ENCODE results near the gene PLPPR3. TPM values are rescaled to one million over a fixed set of nuclear protein-coding genes. Genes with fewer than 3 reads are reported as not detected.

PLPPR3 gene
- total RNA-seq, 1 experiment from 2014 or later = 1.4 TPM

GRCh38 chr19:803686-804418 lies 17.9 kb downstream of the PLPPR3 start:
- in situ Hi-C loops (cut with HindIII; ENCODE audit: low pct_unique_long_range_greater_than_20kb, low sequenced_read_pairs) = no loop called here
- DNase-seq (ENCODE audit: low read depth, low spot score) = no peak

GRCh38 chr19:803099-803561 lies 18.6 kb downstream of the PLPPR3 start:
- no peak for DNase-seq (ENCODE audit: low read depth, low spot score)
- in situ Hi-C loops (cut with HindIII; ENCODE audit: low pct_unique_long_range_greater_than_20kb, low sequenced_read_pairs) = no loop called here

GRCh38 chr19:802498-803098 lies 19.2 kb downstream of the PLPPR3 start:
- DNase-seq (ENCODE audit: low read depth, low spot score) = no peak
- in situ Hi-C loops (cut with HindIII; ENCODE audit: low pct_unique_long_range_greater_than_20kb, low sequenced_read_pairs) = no loop called here

- in situ Hi-C loops (cut with HindIII; ENCODE audit: low pct_unique_long_range_greater_than_20kb, low sequenced_read_pairs) = no loop called here
- DNase-seq (ENCODE audit: low read depth, low spot score) = no peak
Observed at GRCh38 chr19:801861-802497, 19.8 kb downstream of the PLPPR3 start.

- no peak for DNase-seq (ENCODE audit: low read depth, low spot score)
- in situ Hi-C loops (cut with HindIII; ENCODE audit: low pct_unique_long_range_greater_than_20kb, low sequenced_read_pairs) = no loop called here
Observed at GRCh38 chr19:801030-801860, 20.5 kb downstream of the PLPPR3 start.

GRCh38 chr19:800360-801029 lies 21.3 kb downstream of the PLPPR3 start:
- in situ Hi-C loops (cut with HindIII; ENCODE audit: low pct_unique_long_range_greater_than_20kb, low sequenced_read_pairs) = no loop called here
- no peak for DNase-seq (ENCODE audit: low read depth, low spot score)

GRCh38 chr19:799076-799881 lies 22.5 kb downstream of the PLPPR3 start:
- DNase-seq (ENCODE audit: low read depth, low spot score) = peak; percentile 38
- in situ Hi-C loops (cut with HindIII; ENCODE audit: low pct_unique_long_range_greater_than_20kb, low sequenced_read_pairs) = no loop called here

GRCh38 chr19:798415-799075 lies 23.2 kb downstream of the PLPPR3 start:
- DNase-seq (ENCODE audit: low read depth, low spot score) = no peak
- in situ Hi-C loops (cut with HindIII; ENCODE audit: low pct_unique_long_range_greater_than_20kb, low sequenced_read_pairs) = no loop called here

- in situ Hi-C loops (cut with HindIII; ENCODE audit: low pct_unique_long_range_greater_than_20kb, low sequenced_read_pairs) = no loop called here
- peak; percentile 84 for DNase-seq (ENCODE audit: low read depth, low spot score)
Observed at GRCh38 chr19:797528-798414, 24.0 kb downstream of the PLPPR3 start.

GRCh38 chr19:796692-797527 lies 24.8 kb downstream of the PLPPR3 start, which contains the start of gene PTBP1:
TSS of gene PTBP1 (plus strand) at chr19:797452. CDS start at chr19:797498, 46 bp downstream.
- in situ Hi-C loops (cut with HindIII; ENCODE audit: low pct_unique_long_range_greater_than_20kb, low sequenced_read_pairs) = no loop called here
- DNase-seq (ENCODE audit: low read depth, low spot score) = peak; percentile 99

GRCh38 chr19:795691-796581 lies 25.8 kb downstream of the PLPPR3 start:
- DNase-seq (ENCODE audit: low read depth, low spot score) = no peak
- in situ Hi-C loops (cut with HindIII; ENCODE audit: low pct_unique_long_range_greater_than_20kb, low sequenced_read_pairs) = no loop called here

- in situ Hi-C loops (cut with HindIII; ENCODE audit: low pct_unique_long_range_greater_than_20kb, low sequenced_read_pairs) = no loop called here
- DNase-seq (ENCODE audit: low read depth, low spot score) = no peak
Observed at GRCh38 chr19:795073-795611, 26.6 kb downstream of the PLPPR3 start.

- in situ Hi-C loops (cut with HindIII; ENCODE audit: low pct_unique_long_range_greater_than_20kb, low sequenced_read_pairs) = no loop called here
- no peak for DNase-seq (ENCODE audit: low read depth, low spot score)
Observed at GRCh38 chr19:793806-794205, 27.9 kb downstream of the PLPPR3 start.

Data from SK-MEL-5 (cell line).